ACHN (cell line): ENCODE results near the gene ARHGAP32.

Experiments
- DNase-seq: peaks from one replicate; pipeline ENCODE4 v3.0.0-alpha.2; 2015
- in situ Hi-C: cut with HindIII; loops from 2 replicates; pipeline ENCODE4 v1.10.0; 2017; ENCODE audit warnings: low sequenced_read_pairs, low pct_ligation_motif_present, low pct_unique_long_range_greater_than_20kb

Gene ARHGAP32

GRCh38 chr11:128946648-128947047, 245.5 kb downstream of the ARHGAP32 start:
- DNase-seq, result peak; percentile 19
- in situ Hi-C loops, result no loop called here

- in situ Hi-C loops, result no loop called here
- no peak for DNase-seq
These were observed 248.6 kb downstream of the ARHGAP32 start for GRCh38 chr11:128943428-128943976.

GRCh38 chr11:128942817-128943427, 249.2 kb downstream of the ARHGAP32 start, which contains the start of gene TP53AIP1:
Gene TP53AIP1, minus strand, starts transcription at chr11:128942871. Its CDS starts 5,053 bp downstream, at chr11:128937818.
- in situ Hi-C loops, result no loop called here
- no peak for DNase-seq

- DNase-seq, result no peak
These were observed 249.9 kb downstream of the ARHGAP32 start for GRCh38 chr11:128942272-128942612.

GRCh38 chr11:128941573-128942271, 250.4 kb downstream of the ARHGAP32 start:
- in situ Hi-C loops, result no loop called here
- DNase-seq, result no peak

More at GRCh38 chr11:128942272-128942612, 249.9 kb downstream of the ARHGAP32 start:
- in situ Hi-C loops, result no loop called here

GRCh38 chr11:128941110-128941509, 251.0 kb downstream of the ARHGAP32 start:
- no peak for DNase-seq
- in situ Hi-C loops, result no loop called here

GRCh38 chr11:128940603-128941002, 251.5 kb downstream of the ARHGAP32 start:
- in situ Hi-C loops, result no loop called here

GRCh38 chr11:128940156-128940555, 252.0 kb downstream of the ARHGAP32 start:
- DNase-seq, result no peak
- in situ Hi-C loops, result no loop called here

More at GRCh38 chr11:128940603-128941002, 251.5 kb downstream of the ARHGAP32 start:
- no peak for DNase-seq

- DNase-seq, result no peak
- in situ Hi-C loops, result no loop called here
These were observed 252.5 kb downstream of the ARHGAP32 start for GRCh38 chr11:128939591-128939990.

GRCh38 chr11:128938156-128938885, 253.8 kb downstream of the ARHGAP32 start:
- no peak for DNase-seq
- in situ Hi-C loops, result no loop called here

- no peak for DNase-seq
- in situ Hi-C loops, result no loop called here
These were observed 254.6 kb downstream of the ARHGAP32 start for GRCh38 chr11:128937480-128937879.

- in situ Hi-C loops, result no loop called here
- no peak for DNase-seq
These were observed 255.4 kb downstream of the ARHGAP32 start for GRCh38 chr11:128936606-128937251.

GRCh38 chr11:128934926-128935325, 257.2 kb downstream of the ARHGAP32 start:
- in situ Hi-C loops, result no loop called here
- DNase-seq, result no peak

- no peak for DNase-seq
- in situ Hi-C loops, result no loop called here
These were observed 257.8 kb downstream of the ARHGAP32 start for GRCh38 chr11:128934351-128934750.

- in situ Hi-C loops, result no loop called here
- DNase-seq, result no peak
These were observed 258.5 kb downstream of the ARHGAP32 start for GRCh38 chr11:128933481-128934178.

- DNase-seq, result no peak
- in situ Hi-C loops, result no loop called here
These were observed 260.5 kb downstream of the ARHGAP32 start for GRCh38 chr11:128931668-128932067.

- in situ Hi-C loops, result no loop called here
- DNase-seq, result no peak
These were observed 261.1 kb downstream of the ARHGAP32 start for GRCh38 chr11:128931066-128931465.

- DNase-seq, result no peak
These were observed 262.1 kb downstream of the ARHGAP32 start for GRCh38 chr11:128929991-128930390.

More at GRCh38 chr11:128929991-128930390, 262.1 kb downstream of the ARHGAP32 start:
- in situ Hi-C loops, result no loop called here
